AG09309 (cell line): ENCODE data around the gene SEMA4C.

Source experiments
- DNase-seq: peaks from one replicate; pipeline ENCODE4 v3.0.0-alpha.2; 2010; ENCODE audit warnings: low read depth
- H3K4me3 ChIP-seq: 2 replicates; pipeline ENCODE4 v1.5.1; 2011; ENCODE audit warnings: mild to moderate bottlenecking, low read depth, low read length, moderate library complexity; ENCODE audit not compliant: control insufficient read depth
- CTCF ChIP-seq: IDR thresholded peaks from 2 replicates; pipeline ENCODE4 v1.5.1; 2011; ENCODE audit warnings: mild to moderate bottlenecking, low read depth, low read length, inconsistent platforms; ENCODE audit not compliant: insufficient read depth, control insufficient read depth; ENCODE audit errors: missing control alignments

The SEMA4C gene

GRCh38 chr2:96815326-96816126 lies 54.4 kb downstream of the SEMA4C start:
- peak overlapping the region; percentile 56 for H3K4me3 ChIP-seq
- DNase-seq: peak; percentile 16
- no peak for TF ChIP-seq CTCF

- H3K4me3 ChIP-seq: no peak overlapping the region
- no peak for TF ChIP-seq CTCF
- DNase-seq: no peak
Measured at GRCh38 chr2:96813656-96814055, 56.2 kb downstream of the SEMA4C start.

GRCh38 chr2:96811917-96812316 lies 58.0 kb downstream of the SEMA4C start:
- no peak for TF ChIP-seq CTCF

GRCh38 chr2:96810783-96811192 lies 59.1 kb downstream of the SEMA4C start:
- TF ChIP-seq CTCF: no peak
- DNase-seq: no peak
- no peak overlapping the region for H3K4me3 ChIP-seq

More at GRCh38 chr2:96811917-96812316, 58.0 kb downstream of the SEMA4C start:
- H3K4me3 ChIP-seq: no peak overlapping the region
- no peak for DNase-seq

- H3K4me3 ChIP-seq: no peak overlapping the region
- no peak for TF ChIP-seq CTCF
- no peak for DNase-seq
Measured at GRCh38 chr2:96809951-96810782, 59.7 kb downstream of the SEMA4C start.
